CD4-positive, alpha-beta T cell (primary cell): Measurements from ENCODE around the gene BBS1. TPM values are rescaled to one million over a fixed set of nuclear protein-coding genes. Genes with fewer than 3 reads are reported as not detected.

Experiments
- ATAC-seq: fragments of 200-7000 bp; cut with Tn5 transposase; one replicate; pipeline ENCODE4 v1.10.0; 2022; ENCODE audit warnings: mild to moderate bottlenecking; ENCODE audit not compliant: poor library complexity
- CTCF ChIA-PET: fragments of 350-600 bp; sonication (Branson Sonifier 250); formaldehyde crosslinking; loops from one replicate; lab custom pipeline; 2021; ENCODE audit warnings: antibody characterized with exemption, inconsistent platforms; lab: Charles Lee
- POLR2A ChIA-PET: fragments of 350-600 bp; sonication (Branson Sonifier 250); formaldehyde crosslinking; loops from one replicate; lab custom pipeline; 2021; ENCODE audit warnings: antibody characterized with exemption, inconsistent platforms; lab: Charles Lee
- DNase-seq, 14 experiments: peaks; one replicate each; pipeline ENCODE4 v3.0.0-alpha.2; 2013 to 2020; ENCODE audit warnings: mixed read lengths in 2 of 14
- H3K27ac ChIP-seq, 2 donors: one replicate each; pipeline versions ENCODE4 v1.5.1 to v1.7.0; 2013; ENCODE audit warnings: low read length in 2 of 2, low read depth in 1 of 2, mild to moderate bottlenecking in 1 of 2
- H3K27me3 ChIP-seq, 2 experiments: 1 replicate in 1 of 2; 2 replicates in 1 of 2; pipeline versions ENCODE4 v1.6.1 to v1.7.0; 2013; ENCODE audit warnings: low read length in 2 of 2, control low read depth in 1 of 2, mild to moderate bottlenecking in 1 of 2, moderate library complexity in 1 of 2; ENCODE audit not compliant: insufficient read depth in 2 of 2, control insufficient read depth in 1 of 2
- H3K36me3 ChIP-seq: one replicate; pipeline ENCODE4 v1.6.1; 2013; ENCODE audit warnings: low read length, control low read depth; ENCODE audit not compliant: insufficient read depth
- H3K4me1 ChIP-seq: one replicate; pipeline ENCODE4 v1.6.1; 2013; ENCODE audit warnings: low read length, control low read depth; ENCODE audit not compliant: insufficient read depth
- H3K4me3 ChIP-seq: one replicate; pipeline ENCODE4 v1.5.1; 2013; ENCODE audit warnings: mild to moderate bottlenecking, low read length, moderate library complexity
- H3K9me3 ChIP-seq, 2 experiments: 1 replicate in 1 of 2; 2 replicates in 1 of 2; pipeline versions ENCODE4 v1.6.1 to v1.7.0; 2013; ENCODE audit warnings: low read length in 2 of 2, mild to moderate bottlenecking in 2 of 2, control low read depth in 1 of 2, moderate library complexity in 1 of 2; ENCODE audit not compliant: control insufficient read depth in 1 of 2, insufficient read depth in 1 of 2
- H3K27ac Mint-ChIP-seq: one replicate; pipeline ENCODE4 v1.8.0; 2020; ENCODE audit warnings: mixed read lengths
- H3K27me3 Mint-ChIP-seq: one replicate; pipeline ENCODE4 v1.8.0; 2021; ENCODE audit warnings: mixed read lengths
- H3K36me3 Mint-ChIP-seq: one replicate; pipeline ENCODE4 v1.8.0; 2021; ENCODE audit warnings: low read depth, mixed read lengths
- H3K4me1 Mint-ChIP-seq: one replicate; pipeline ENCODE4 v1.8.0; 2021; ENCODE audit warnings: low read depth, mixed read lengths
- H3K4me3 Mint-ChIP-seq: one replicate; pipeline ENCODE4 v1.8.0; 2020; ENCODE audit warnings: mild to moderate bottlenecking, mixed read lengths
- H3K9me3 Mint-ChIP-seq: one replicate; pipeline ENCODE4 v1.8.0; 2020; ENCODE audit warnings: mixed read lengths
- intact Hi-C, 2 experiments: fragments of 100-400 bp; cut with DNase I in 1 of 2; cut with micrococcal nuclease in 1 of 2; formaldehyde crosslinking; loops; one replicate each; pipeline versions ENCODE4 v1.15.1 to v1.9.0; 2023 to 2025; cut with DNase I, micrococcal nuclease
- total RNA-seq, 174 experiments: library from RNA in 2 of 174; stranded (reverse) in 2 of 174; gene quantifications; one replicate each; pipeline ENCODE4 v1.2.3 and lab custom pipeline; 2021 to 2026
- TF ChIP-seq, protein P1 (sequence below): fragments of 200-600 bp; IDR thresholded peaks from one replicate; pipeline ENCODE4 v1.8.0; 2022; ENCODE audit warnings: antibody characterized with exemption, mild to moderate bottlenecking

The BBS1 gene
- total RNA-seq, 2 experiments from 2014 or later: 11.7 to 11.9 TPM

DNA sequence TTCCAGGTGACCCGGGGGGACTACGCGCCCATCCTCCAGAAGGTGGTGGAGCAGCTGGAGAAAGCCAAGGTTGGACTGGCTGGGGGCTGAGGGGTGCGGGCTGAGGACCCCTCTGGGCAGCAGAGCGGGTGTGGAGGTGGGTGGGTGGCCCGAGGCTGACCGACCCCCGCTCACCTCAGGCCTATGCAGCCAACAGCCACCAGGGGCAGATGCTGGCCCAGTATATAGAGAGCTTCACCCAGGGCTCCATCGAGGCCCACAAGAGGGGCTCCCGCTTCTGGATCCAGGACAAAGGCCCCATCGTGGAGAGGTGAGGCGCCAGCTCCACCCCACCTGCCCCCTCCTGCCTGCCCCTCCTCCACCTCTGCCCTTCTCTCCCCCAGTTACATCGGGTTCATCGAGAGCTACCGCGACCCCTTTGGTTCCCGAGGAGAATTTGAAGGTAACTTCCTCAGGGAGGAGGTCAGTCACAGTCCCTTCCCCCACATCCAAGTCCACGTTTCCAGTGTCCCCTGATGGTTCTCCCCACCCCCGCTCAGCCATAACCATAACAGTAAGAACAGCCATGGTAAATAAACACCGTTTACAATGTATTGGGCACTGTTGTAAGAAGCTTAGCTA is 19.0 kb upstream of the BBS1 start:
- peak in 1 of 14 experiments; percentile 9 for DNase-seq
- ChIA-PET POLR2A (interaction anchor here (1.4 kb wide), 1 partner anchor 11 kb away, joined by 5 read pairs; the partner anchor contains the start of gene DPP3), CTCF (no interaction called here)
- no peak overlapping the region for H3K27ac Mint-ChIP-seq
- H3K4me1 ChIP-seq: no peaks in the 10 kb centered on the region
- H3K36me3 Mint-ChIP-seq: peaks cover 59% of the 10 kb centered on the region
- H3K4me1 Mint-ChIP-seq: no peaks in the 10 kb centered on the region
- no peaks in the 10 kb centered on the region for H3K27me3 Mint-ChIP-seq
- no peaks in the 10 kb centered on the region for H3K27me3 ChIP-seq
- no peak overlapping the region for H3K4me3 ChIP-seq
- no peaks in the 10 kb centered on the region for H3K9me3 Mint-ChIP-seq
- no peaks in the 10 kb centered on the region for H3K9me3 ChIP-seq
- TF ChIP-seq, protein P1, sequence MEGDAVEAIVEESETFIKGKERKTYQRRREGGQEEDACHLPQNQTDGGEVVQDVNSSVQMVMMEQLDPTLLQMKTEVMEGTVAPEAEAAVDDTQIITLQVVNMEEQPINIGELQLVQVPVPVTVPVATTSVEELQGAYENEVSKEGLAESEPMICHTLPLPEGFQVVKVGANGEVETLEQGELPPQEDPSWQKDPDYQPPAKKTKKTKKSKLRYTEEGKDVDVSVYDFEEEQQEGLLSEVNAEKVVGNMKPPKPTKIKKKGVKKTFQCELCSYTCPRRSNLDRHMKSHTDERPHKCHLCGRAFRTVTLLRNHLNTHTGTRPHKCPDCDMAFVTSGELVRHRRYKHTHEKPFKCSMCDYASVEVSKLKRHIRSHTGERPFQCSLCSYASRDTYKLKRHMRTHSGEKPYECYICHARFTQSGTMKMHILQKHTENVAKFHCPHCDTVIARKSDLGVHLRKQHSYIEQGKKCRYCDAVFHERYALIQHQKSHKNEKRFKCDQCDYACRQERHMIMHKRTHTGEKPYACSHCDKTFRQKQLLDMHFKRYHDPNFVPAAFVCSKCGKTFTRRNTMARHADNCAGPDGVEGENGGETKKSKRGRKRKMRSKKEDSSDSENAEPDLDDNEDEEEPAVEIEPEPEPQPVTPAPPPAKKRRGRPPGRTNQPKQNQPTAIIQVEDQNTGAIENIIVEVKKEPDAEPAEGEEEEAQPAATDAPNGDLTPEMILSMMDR: no peak
- H3K27ac ChIP-seq: no peak overlapping the region
- H3K4me3 Mint-ChIP-seq: no peak overlapping the region
- H3K36me3 ChIP-seq: peaks cover 56% of the 10 kb centered on the region
- no peak for ATAC-seq
- intact Hi-C loops: no loop called here

DNA sequence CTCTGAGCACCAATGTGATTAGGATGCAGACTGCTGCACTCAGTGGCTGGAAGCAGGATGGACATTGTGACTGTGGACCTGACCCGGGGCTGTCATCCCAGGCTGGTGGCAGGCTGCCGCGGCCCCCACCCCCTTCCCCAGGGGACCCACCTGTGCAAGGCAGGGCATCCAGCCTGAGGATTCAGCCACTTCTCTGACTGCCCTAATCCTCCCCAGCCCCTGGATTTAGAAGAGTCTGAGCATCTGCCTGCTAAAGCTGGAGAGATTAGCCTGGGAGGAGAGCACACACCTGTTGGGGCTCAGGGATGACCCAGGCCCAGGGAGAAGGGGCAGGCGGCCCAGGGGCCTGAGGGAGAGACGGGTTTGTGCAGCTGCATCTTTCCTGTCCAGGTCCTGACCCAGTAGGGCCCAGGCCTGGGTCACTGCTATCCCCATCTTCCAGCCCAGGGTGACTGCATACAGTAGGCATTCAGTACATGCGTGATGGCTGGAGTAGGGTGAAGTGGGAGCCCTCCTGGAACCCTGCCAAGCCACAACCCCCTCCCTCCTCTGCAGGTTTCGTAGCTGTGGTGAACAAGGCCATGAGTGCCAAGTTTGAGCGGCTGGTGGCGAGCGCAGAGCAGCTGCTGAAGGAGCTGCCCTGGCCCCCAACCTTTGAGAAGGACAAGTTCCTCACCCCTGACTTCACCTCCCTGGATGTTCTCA is 18.1 kb upstream of the BBS1 start:
- POLR2A ChIA-PET: interaction anchor here (1.2 to 1.4 kb wide), 2 partner anchors 12 kb away, joined by 3 to 5 read pairs; partner anchors contain the start of gene DPP3
- Mint-ChIP-seq H3K4me3 (no peak overlapping the region), H3K27me3 (no peaks in the 10 kb centered on the region), H3K36me3 (peaks cover 58% of the 10 kb centered on the region), H3K4me1 (no peaks in the 10 kb centered on the region), H3K27ac (no peak overlapping the region), H3K9me3 (no peaks in the 10 kb centered on the region)
- H3K36me3 ChIP-seq: peaks cover 52% of the 10 kb centered on the region
- H3K4me1 ChIP-seq: no peaks in the 10 kb centered on the region
- intact Hi-C loops: no loop called here
- DNase-seq: peak in 1 of 14 experiments; percentile 6
- TF ChIP-seq, protein P1: no peak
- no peak overlapping the region for H3K27ac ChIP-seq
- no peaks in the 10 kb centered on the region for H3K9me3 ChIP-seq
- ATAC-seq: no peak
- H3K27me3 ChIP-seq: no peaks in the 10 kb centered on the region
- H3K4me3 ChIP-seq: no peak overlapping the region
- CTCF ChIA-PET: no interaction called here

DNA sequence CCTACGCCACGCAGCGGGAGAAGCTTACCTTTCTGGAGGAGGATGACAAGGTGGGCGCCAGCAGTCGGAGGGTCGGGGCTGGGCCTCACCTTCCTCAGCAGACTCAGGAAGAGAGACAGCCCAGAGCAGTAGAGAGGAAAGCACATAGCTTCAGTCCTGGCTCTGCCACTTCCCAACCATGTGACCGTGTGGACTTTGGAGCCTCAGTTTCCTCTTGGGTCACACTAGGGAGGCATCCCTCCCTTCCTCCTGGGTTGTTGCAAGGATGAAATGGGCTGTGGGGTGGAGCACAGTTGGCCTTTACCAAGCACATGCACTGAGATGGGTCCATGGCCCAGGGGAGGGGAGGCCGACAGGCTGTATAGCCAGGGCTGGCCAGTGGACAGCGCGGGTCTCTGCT is 17.3 kb upstream of the BBS1 start:
- ChIA-PET CTCF (no interaction called here), POLR2A (interaction anchor here (1.2 kb wide), 1 partner anchor 13 kb away, joined by 3 read pairs; the partner anchor contains the start of gene DPP3)
- TF ChIP-seq, protein P1: no peak
- Histone ChIP-seq H3K9me3 (no peaks in the 10 kb centered on the region), H3K27ac (no peak overlapping the region), H3K4me1 (no peaks in the 10 kb centered on the region), H3K36me3 (peaks cover 51% of the 10 kb centered on the region), H3K4me3 (no peak overlapping the region), H3K27me3 (no peaks in the 10 kb centered on the region)
- Mint-ChIP-seq H3K27ac (no peak overlapping the region), H3K4me3 (no peak overlapping the region), H3K4me1 (no peaks in the 10 kb centered on the region), H3K27me3 (no peaks in the 10 kb centered on the region), H3K9me3 (no peaks in the 10 kb centered on the region), H3K36me3 (peaks cover 54% of the 10 kb centered on the region)
- no peak for ATAC-seq
- peak in 1 of 14 experiments; percentile 11 for DNase-seq
- intact Hi-C loops: no loop called here
